ENCODE data around the gene OR8K3.

DNA sequence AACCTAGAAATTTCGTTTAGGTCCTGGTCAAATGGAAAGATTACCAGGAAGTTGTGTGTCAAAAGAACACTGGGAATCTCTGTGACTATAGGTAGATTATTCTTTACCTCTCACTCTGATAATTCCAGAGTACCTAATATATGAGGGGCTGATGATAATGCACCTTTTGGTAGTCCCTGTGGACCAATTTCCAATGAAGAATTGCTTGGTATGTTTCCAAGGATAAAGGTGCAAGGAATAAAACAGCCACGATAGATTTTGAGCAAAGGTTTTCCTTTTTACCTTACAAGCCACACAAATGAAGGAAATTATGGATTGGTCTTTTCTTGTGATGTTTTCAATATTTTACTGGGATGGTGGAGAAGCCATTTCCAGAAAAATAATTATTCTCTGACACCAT, 22.8 kb upstream of the OR8K3 start, which contains the start of gene OR8H1:
- TF ChIP-seq CTCF (IDR thresholded peaks at IDR 0.05) (no peak), POLR2A (IDR thresholded peaks at IDR 0.05) (no peak), POLR2AphosphoS5 (IDR thresholded peaks at IDR 0.05) (no peak)
